ENCODE measurements around the gene MRNIP.
"Not testable (repeated sequence)": the region's sequence is repeated elsewhere in the genome, so short reads cannot be mapped to it uniquely, and the experiment has no call there.

DNA sequence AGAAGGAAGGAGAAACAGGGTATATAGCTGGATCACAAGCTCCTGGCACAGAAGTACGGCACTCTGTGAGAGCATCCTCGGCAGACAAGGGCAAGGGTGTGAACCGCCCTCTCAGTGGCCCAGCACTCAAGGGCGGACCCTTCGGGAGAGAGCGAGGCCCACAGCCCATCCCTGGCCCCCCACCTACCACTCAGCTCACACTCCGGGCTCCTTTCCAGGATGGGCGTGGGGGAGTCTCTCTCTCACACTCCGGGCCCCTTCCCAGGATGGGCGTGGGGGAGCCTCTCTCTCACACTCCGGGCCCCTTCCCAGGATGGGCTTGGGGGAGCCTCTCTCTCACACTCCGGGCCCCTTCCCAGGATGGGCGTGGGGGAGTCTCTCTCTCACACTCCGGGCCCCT is 12.9 kb upstream of the MRNIP start:
- TF ChIP-seq, protein P1, sequence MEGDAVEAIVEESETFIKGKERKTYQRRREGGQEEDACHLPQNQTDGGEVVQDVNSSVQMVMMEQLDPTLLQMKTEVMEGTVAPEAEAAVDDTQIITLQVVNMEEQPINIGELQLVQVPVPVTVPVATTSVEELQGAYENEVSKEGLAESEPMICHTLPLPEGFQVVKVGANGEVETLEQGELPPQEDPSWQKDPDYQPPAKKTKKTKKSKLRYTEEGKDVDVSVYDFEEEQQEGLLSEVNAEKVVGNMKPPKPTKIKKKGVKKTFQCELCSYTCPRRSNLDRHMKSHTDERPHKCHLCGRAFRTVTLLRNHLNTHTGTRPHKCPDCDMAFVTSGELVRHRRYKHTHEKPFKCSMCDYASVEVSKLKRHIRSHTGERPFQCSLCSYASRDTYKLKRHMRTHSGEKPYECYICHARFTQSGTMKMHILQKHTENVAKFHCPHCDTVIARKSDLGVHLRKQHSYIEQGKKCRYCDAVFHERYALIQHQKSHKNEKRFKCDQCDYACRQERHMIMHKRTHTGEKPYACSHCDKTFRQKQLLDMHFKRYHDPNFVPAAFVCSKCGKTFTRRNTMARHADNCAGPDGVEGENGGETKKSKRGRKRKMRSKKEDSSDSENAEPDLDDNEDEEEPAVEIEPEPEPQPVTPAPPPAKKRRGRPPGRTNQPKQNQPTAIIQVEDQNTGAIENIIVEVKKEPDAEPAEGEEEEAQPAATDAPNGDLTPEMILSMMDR (IDR thresholded peaks at IDR 0.05): not testable (repeated sequence)
- TF ChIP-seq POLR2A (IDR thresholded peaks at IDR 0.05): not testable (repeated sequence)
